Fibroblast of gingiva (primary cell): Measurements from ENCODE around the gene LYSMD1.

ENCODE experiments used
- DNase-seq: peaks from one replicate; pipeline ENCODE4 v3.0.0-alpha.2; 2011; ENCODE audit warnings: low read depth

LYSMD1 gene

GRCh38 chr1:151135433-151136385 lies 30.0 kb downstream of the LYSMD1 start:
- DNase-seq = no peak

GRCh38 chr1:151134991-151135390 lies 30.7 kb downstream of the LYSMD1 start:
- no peak for DNase-seq

- no peak for DNase-seq
Measured at GRCh38 chr1:151134396-151134795, 31.3 kb downstream of the LYSMD1 start.

- DNase-seq = no peak
Measured at GRCh38 chr1:151133018-151133806, 32.5 kb downstream of the LYSMD1 start.

GRCh38 chr1:151132335-151133017 lies 33.2 kb downstream of the LYSMD1 start:
- no peak for DNase-seq

GRCh38 chr1:151131701-151132334 lies 33.9 kb downstream of the LYSMD1 start:
- DNase-seq = no peak

- peak; percentile 39 for DNase-seq
Measured at GRCh38 chr1:151130987-151131586, 34.6 kb downstream of the LYSMD1 start.

- DNase-seq = no peak
Measured at GRCh38 chr1:151128800-151129199, 36.9 kb downstream of the LYSMD1 start.

- DNase-seq = no peak
Measured at GRCh38 chr1:151124763-151125403, 40.8 kb downstream of the LYSMD1 start.

- no peak for DNase-seq
Measured at GRCh38 chr1:151113877-151114276, 51.8 kb downstream of the LYSMD1 start.
